PC-9 (cell line): ENCODE data around the gene ETV6. TPM values are rescaled to one million over a fixed set of nuclear protein-coding genes. Genes with fewer than 3 reads are reported as not detected.

Experiments
- BruUV-seq: library from RNA; stranded (reverse); fragments of 400-500 nt; replicated peaks from 2 replicates; lab custom pipeline; 2021; lab: Mats Ljungman, UMichigan
- CTCF ChIA-PET: fragments of 300-600 bp; sonication (Branson Sonifier 250); formaldehyde crosslinking; loops from one replicate; lab custom pipeline; 2022; ENCODE audit warnings: antibody characterized with exemption; lab: Charles Lee
- POLR2A ChIA-PET: fragments of 300-600 bp; sonication (Branson Sonifier 250); formaldehyde crosslinking; loops from one replicate; lab custom pipeline; 2022; ENCODE audit warnings: antibody characterized with exemption; ENCODE audit not compliant: unreplicated experiment; lab: Charles Lee
- DNase-seq, 2 experiments: peaks; one replicate each; pipeline versions ENCODE4 v3.0.0 to v3.0.0-alpha.2; 2015 to 2022; ENCODE audit warnings: mixed read lengths in 1 of 2
- H2AFZ ChIP-seq: fragments of 200-600 bp; sonication (generic); 2 replicates; pipeline ENCODE4 v1.8.1; 2017; ENCODE audit warnings: antibody characterized with exemption
- H3F3A ChIP-seq: fragments of 200-600 bp; sonication (generic); 2 replicates; pipeline ENCODE4 v1.8.1; 2017; ENCODE audit warnings: antibody characterized with exemption, mild to moderate bottlenecking, low read depth; ENCODE audit not compliant: insufficient read depth
- H3K27ac ChIP-seq: fragments of 200-600 bp; sonication (generic); 2 replicates; pipeline ENCODE4 v1.6.1; 2016; ENCODE audit warnings: mixed run types
- H3K27me3 ChIP-seq: fragments of 200-600 bp; sonication (generic); 2 replicates; pipeline ENCODE4 v1.6.1; 2016; ENCODE audit warnings: low read depth, mixed run types; ENCODE audit not compliant: insufficient read depth
- H3K36me3 ChIP-seq: fragments of 200-600 bp; sonication (generic); 2 replicates; pipeline ENCODE4 v1.6.1; 2016; ENCODE audit warnings: low read depth, mixed run types
- H3K4me1 ChIP-seq: fragments of 200-600 bp; sonication (generic); replicated peaks from 2 replicates; pipeline ENCODE4 v1.6.1; 2016; ENCODE audit warnings: mixed run types; ENCODE audit not compliant: insufficient read depth
- H3K4me2 ChIP-seq: fragments of 200-600 bp; sonication (generic); 2 replicates; pipeline ENCODE4 v1.6.1; 2017; ENCODE audit warnings: mixed run types
- H3K4me3 ChIP-seq: fragments of 200-600 bp; sonication (generic); 2 replicates; pipeline ENCODE4 v1.6.1; 2016; ENCODE audit warnings: mixed run types
- H3K79me2 ChIP-seq: fragments of 200-600 bp; sonication (generic); 2 replicates; pipeline ENCODE4 v1.6.1; 2017; ENCODE audit warnings: low read depth, mixed run types
- H3K9me2 ChIP-seq: fragments of 200-600 bp; sonication (generic); 2 replicates; pipeline ENCODE4 v1.8.1; 2017; ENCODE audit warnings: mild to moderate bottlenecking; ENCODE audit not compliant: insufficient read depth
- H3K9me3 ChIP-seq: fragments of 200-600 bp; sonication (generic); 2 replicates; pipeline ENCODE4 v1.8.1; 2016; ENCODE audit warnings: low read depth; ENCODE audit not compliant: insufficient read depth
- H4K20me1 ChIP-seq: fragments of 200-600 bp; sonication (generic); 2 replicates; pipeline ENCODE4 v1.8.1; 2017; ENCODE audit not compliant: insufficient read depth
- CTCF ChIP-seq: fragments of 200-600 bp; sonication (generic); conservative IDR thresholded peaks from 2 replicates; pipeline ENCODE4 v1.6.1; 2017; ENCODE audit warnings: mixed run types, antibody characterized with exemption, mild to moderate bottlenecking, moderate library complexity
- EZH2 ChIP-seq: fragments of 200-600 bp; sonication (generic); IDR thresholded peaks from 2 replicates; pipeline ENCODE4 v1.8.0; 2017; ENCODE audit warnings: antibody characterized with exemption, low read depth
- intact Hi-C: fragments of 100-400 bp; cut with micrococcal nuclease; formaldehyde crosslinking; loops from one replicate; pipeline ENCODE4 v1.10.0; 2022; ENCODE audit not compliant: unreplicated experiment
- total RNA-seq: library from RNA; stranded (reverse); gene quantifications from 2 replicates; pipeline ENCODE4 v1.2.3, GENCODE V29; 2021

The ETV6 gene
- total RNA-seq, 1 experiment from 2014 or later: 62.8 TPM

DNA sequence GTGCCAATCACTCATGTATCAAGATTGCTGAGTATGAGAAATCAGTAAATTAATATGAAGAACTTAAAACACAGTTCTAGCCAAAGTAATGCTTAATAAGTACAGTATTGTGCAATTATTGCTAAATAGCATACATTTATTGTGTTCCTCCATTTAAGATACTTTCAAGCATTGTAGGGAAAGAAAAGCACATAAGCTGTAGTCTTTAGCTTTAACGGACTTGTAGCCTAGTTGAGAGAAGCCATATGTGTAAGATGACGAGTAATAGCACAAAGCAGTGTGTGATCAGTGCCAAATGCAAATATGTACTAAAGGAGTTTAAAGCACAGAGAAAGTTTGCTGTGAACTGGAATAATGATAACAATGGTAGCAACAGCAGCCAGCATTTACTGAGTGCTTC, 38.1 kb downstream of the ETV6 start:
- H3K4me1 ChIP-seq: no peaks in the 10 kb centered on the region
- H3F3A ChIP-seq: no peaks in the 10 kb centered on the region
- no peaks in the 10 kb centered on the region for H3K9me2 ChIP-seq
- POLR2A ChIA-PET: no interaction called here
- intact Hi-C loops: no loop called here
- H3K27me3 ChIP-seq: no peaks in the 10 kb centered on the region
- BruUV-seq: no TSS peak
- peaks cover 53% of the 10 kb centered on the region for H3K79me2 ChIP-seq
- CTCF ChIA-PET: interaction anchor here (0.6 to 0.8 kb wide), 2 partner anchors 16 to 1010 kb away, joined by 3 to 5 read pairs; no protein-coding TSS in a partner anchor
- no peak overlapping the region for H3K27ac ChIP-seq
- H3K4me3 ChIP-seq: no peak overlapping the region
- no peak for TF ChIP-seq EZH2
- TF ChIP-seq CTCF: no peak
- no peaks in the 10 kb centered on the region for H3K36me3 ChIP-seq
- H3K9me3 ChIP-seq: no peaks in the 10 kb centered on the region
- peaks cover 2% of the 10 kb centered on the region; the same call in 1 of the 2 replicates for H4K20me1 ChIP-seq
- no peak overlapping the region for H3K4me2 ChIP-seq
- no peak for DNase-seq
- no peak overlapping the region for H2AFZ ChIP-seq

- Histone ChIP-seq H3K9me2 (no peaks in the 10 kb centered on the region), H3K4me3 (no peak overlapping the region), H3K27me3 (no peaks in the 10 kb centered on the region), H3F3A (no peaks in the 10 kb centered on the region), H4K20me1 (peaks cover 3% of the 10 kb centered on the region; the same call in 1 of the 2 replicates), H3K79me2 (peaks cover 46% of the 10 kb centered on the region), H3K9me3 (no peaks in the 10 kb centered on the region), H3K27ac (no peak overlapping the region), H2AFZ (no peak overlapping the region), H3K4me1 (no peaks in the 10 kb centered on the region), H3K4me2 (no peak overlapping the region), H3K36me3 (no peaks in the 10 kb centered on the region)
- ChIA-PET POLR2A (interaction anchor here (0.6 kb wide), 1 partner anchor 46 kb away, joined by 4 read pairs; no protein-coding TSS in a partner anchor), CTCF (no interaction called here)
- BruUV-seq: no TSS peak
- intact Hi-C loops: no loop called here
- no peak for DNase-seq
- TF ChIP-seq CTCF: no peak
- TF ChIP-seq EZH2: no peak
Measured at GRCh38 chr12:11688379-11688778, 38.9 kb downstream of the ETV6 start.

- CTCF ChIA-PET: interaction anchor here (0.5 kb wide), 1 partner anchor 668 kb away, joined by 4 read pairs; the partner anchor contains the start of gene BORCS5
- Histone ChIP-seq H4K20me1 (peaks cover 3% of the 10 kb centered on the region; the same call in 1 of the 2 replicates), H3K79me2 (peaks cover 42% of the 10 kb centered on the region), H3K4me2 (no peak overlapping the region), H3K9me3 (no peaks in the 10 kb centered on the region), H2AFZ (no peak overlapping the region), H3K9me2 (no peaks in the 10 kb centered on the region), H3K36me3 (no peaks in the 10 kb centered on the region), H3K4me1 (no peaks in the 10 kb centered on the region), H3K27me3 (no peaks in the 10 kb centered on the region), H3K4me3 (no peak overlapping the region), H3K27ac (no peak overlapping the region), H3F3A (no peaks in the 10 kb centered on the region)
- POLR2A ChIA-PET: interaction anchor here (0.6 kb wide), 2 partner anchors 46 to 141 kb away, joined by 3 to 4 read pairs; no protein-coding TSS in a partner anchor
- intact Hi-C loops: no loop called here
- DNase-seq: no peak
- TF ChIP-seq CTCF (no peak), EZH2 (no peak)
- no TSS peak for BruUV-seq
Measured at GRCh38 chr12:11688831-11689230, 39.4 kb downstream of the ETV6 start.
